Dedifferentiated amniotic fluid mesenchymal stem cell (primary cell): ENCODE data around the gene GART.

Experiments used
- DNase-seq: peaks from one replicate; pipeline ENCODE4 v3.0.0-alpha.2; 2016; ENCODE audit errors: extremely low spot score

The GART gene

DNA sequence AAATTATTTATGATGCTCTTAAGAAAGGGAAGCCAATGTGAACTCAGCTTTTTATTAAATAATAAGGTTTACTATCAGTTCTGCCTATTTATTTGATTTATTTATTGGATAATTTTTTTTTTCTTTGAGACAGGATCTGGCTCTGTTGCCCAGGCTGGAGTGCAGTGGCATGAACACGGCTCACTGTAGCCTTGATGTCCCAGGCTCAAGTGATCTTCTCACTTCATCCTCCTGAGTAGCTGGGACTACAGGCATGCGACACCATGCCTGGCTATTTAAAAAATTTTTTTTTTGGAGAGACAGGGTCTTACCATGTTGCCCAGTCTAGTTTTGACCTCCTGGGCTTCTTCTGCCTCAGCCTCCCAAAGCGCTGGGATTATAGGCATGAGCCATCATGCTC lies 29.4 kb downstream of the GART start:
- no peak for DNase-seq

DNA sequence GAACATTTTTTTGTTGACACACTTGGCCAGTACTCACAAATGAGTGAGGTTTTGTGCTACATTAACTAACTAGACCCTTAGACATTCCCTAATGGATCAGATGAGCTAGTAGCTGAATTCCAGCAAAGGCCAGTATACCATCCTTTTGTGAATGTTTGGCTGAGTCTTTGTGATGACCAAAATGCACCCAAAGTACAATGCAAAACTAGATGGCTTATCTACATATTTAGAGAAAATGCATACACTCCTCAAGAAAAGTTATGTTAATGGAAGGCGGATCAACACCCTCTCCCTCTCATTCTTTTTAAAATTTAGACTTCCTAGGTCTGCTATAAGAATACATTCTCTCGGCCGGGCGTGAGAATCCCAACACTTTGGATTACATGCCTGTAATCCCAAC lies 30.3 kb downstream of the GART start:
- DNase-seq: no peak

DNA sequence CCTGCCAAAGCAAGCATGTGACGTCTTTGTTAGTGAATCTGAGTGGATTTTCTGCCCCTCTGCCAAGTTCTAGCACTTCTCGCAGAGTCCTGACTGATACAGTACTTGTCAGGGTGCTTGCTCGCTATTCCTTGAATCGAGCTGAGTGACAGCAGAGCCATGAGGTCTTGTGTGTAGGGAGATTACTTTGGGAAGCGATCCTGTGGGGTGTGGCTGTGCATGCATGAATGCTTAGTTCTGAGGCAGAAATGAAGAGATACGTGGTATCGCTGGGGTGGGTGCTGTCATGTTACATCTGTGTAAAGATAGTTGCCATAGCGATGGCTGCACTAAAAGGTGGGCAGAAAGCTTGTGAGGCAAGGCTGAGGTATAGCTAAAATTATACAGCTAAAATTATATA lies 31.1 kb downstream of the GART start:
- no peak for DNase-seq

DNA sequence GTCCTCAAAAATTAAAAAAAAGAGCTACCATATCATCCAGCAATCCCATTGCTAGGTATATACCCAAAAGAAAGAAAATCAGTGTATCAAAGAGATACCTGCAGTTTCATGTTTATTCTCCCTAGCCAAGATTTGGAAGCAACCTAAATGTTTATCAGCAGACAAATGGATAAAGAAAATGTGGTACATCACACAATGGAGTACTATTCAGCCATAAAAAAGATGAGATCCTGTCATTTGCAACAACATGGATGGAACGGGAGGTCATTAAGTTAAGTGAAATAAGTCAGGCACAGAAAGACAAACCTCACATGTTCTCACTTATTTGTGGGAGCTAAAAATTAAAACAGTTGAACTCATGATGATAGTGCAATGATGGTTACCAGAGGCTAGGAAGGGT lies 34.9 kb downstream of the GART start:
- peak; percentile 9 for DNase-seq

DNA sequence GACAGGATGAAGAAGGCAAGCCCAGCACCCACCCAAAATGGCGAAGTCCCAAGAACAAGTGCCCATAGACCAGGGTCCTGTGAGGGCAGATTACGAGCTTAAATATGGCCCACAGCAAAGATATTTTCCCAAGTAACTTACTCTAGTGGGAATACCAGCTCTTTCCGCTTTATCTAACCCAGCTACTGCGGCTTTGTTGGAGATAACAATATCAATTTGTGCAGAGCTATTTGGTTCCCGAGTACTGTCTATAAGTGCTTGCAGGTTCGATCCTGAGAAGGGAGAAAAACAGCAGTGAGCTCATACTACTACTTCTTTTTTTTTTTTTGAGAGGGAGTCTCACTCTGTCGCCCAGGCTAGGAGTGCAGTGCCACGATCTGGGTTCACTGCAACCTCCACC lies 36.1 kb downstream of the GART start:
- peak; percentile 5 for DNase-seq

DNA sequence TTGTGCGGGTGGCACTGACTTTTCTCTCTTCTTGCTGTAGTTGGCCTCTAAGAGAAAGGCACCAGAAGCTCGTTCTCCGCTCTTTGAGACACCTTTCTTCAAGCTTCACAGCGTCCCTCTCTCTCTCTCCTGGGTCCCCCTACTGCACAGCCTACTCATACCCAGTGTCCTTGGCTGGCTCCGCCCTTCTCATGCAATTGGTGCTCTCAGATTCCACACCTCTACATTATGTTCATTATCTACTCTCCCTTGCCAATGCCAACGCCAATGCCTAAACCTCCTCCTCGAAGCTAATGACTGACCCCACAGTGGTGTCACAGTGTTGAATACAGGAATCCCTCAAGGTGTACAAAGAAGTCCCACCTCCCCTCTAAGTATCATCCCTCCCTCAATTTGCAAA lies 45.6 kb downstream of the GART start:
- DNase-seq: peak; percentile 4

DNA sequence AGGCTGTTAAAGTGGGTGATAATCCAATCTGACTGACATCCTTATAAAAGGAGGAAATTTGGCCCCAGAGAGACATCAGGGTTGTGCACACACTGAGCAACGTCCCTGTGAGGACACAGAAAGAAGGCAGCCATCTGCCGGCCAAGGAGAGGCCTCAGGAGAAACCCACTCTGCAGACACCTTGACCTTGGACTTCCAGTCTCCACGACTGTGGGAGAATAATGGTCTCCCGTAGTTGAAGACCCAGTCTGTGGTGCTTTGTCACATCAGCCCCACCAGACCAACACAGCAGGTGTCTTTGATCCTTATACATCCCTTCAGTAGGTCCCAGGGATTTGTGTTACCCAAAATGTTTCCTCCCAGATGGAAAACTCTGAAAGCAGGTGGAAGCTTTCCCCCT lies 46.2 kb downstream of the GART start:
- DNase-seq: peak; percentile 4

DNA sequence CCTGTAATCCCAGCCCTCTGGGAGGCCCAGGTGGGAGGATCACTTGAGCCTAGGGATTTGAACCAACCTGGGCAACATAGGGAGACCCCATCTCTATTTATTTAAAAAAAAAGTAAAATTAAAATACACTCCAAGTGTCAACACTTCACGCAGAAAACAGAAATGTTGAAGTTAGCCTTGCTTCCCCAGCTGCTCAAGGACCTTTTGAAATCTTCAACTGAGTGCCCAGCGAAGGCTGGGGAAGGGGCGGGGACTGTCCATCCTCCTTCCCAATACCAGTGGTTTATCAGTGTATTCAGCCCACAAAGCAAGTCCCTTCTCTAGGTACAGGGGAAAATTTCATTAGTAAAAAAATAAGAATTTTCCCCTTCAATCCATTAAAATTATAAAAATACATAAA lies 48.2 kb downstream of the GART start:
- DNase-seq: peak; percentile 9

DNA sequence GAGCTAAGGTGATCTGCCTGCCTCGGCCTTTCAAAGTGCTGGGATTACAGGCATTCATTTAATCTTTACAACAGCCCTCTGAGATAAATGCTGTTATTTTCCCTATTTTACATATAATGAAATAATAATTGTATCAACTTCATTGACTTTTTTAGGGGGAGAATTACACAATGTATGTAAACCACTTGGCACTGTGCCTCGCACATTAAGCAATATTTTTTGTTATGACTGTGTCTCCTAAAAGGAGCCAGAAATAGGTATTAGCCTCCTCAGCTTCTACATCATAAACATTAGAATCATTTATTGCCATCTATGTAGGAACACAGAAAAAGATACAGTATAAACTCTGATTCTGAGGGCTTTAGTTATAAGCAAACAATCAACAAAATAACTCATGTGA lies 49.3 kb downstream of the GART start:
- peak; percentile 4 for DNase-seq

DNA sequence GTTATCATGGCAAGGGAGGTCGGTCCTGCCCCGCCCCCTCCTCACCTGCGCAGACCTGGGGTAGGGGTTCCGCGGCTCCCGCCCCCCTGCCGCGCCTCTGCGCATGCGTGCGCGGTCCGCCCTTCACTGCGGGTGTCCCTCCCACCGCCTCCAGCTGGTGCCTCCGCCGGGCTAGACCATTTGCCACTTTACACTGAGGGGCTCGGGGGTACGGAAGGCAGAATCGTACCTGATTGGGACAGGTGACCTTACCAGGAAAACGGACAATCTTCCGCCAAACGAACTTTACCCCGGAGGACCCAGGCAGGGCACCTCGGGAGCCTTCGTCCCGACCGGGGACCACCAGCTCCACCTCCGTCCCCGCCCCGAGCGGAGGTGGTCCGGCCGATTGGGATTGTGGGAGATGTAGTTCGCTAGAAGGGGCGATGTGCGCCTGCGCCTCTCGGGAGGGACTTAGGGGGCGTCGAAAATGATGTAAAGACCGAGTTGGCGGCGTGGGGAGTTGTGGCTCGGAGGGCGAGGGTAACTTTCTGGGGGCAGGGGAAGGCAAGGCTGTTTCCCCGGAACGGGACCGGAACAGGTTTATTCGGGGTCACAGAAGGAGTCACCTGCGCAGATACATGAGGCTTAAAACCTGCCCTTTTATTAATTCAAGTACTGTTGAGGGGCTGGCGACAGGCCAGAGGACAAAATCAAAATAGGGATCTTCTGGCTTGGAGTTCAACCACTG lies 50.4 kb downstream of the GART start, which contains the start of gene DNAJC28:
Gene DNAJC28 (minus strand): TSS at position 344 of the 730 bp plus-strand sequence. CDS start 2,323 bp downstream, outside the sequence.
- DNase-seq: peak; percentile 91

DNA sequence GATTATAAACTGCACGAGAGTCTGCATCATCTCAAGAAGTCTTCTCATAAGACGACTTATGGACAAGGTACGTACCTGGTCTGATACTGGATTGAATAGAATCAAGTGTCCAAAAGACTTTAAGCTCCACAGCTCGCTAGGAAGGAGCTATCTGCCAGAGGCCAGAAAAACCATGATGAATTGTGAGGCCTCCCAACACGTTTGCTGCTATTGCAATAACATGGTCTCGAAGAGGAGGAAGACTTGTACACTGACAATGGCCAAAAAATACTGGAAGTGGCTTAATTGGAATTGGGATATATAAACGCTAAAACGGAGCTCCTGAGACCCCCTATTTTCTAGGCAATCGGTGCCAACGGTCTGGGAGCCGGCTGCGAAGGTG lies 50.9 kb downstream of the GART start:
- peak; percentile 14 for DNase-seq

DNA sequence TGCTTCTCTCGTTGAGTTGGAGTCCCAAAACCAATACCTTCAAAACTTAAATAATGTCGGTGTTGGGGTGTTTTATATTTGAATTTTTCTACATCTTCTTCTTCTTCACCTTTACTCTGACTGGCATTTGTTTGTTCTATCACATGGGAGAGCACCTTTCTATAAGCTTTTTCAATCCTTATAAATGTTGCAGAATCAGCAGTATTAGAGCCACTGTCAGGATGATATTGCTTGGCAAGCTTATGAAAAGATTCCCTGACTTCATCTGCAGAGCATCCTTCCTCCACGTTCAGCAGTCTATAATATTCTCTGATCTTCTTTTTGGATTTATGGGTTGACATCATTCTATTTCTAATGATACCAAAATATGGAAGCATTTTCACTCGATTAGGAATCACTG lies 53.0 kb downstream of the GART start:
- DNase-seq: peak; percentile 5

DNA sequence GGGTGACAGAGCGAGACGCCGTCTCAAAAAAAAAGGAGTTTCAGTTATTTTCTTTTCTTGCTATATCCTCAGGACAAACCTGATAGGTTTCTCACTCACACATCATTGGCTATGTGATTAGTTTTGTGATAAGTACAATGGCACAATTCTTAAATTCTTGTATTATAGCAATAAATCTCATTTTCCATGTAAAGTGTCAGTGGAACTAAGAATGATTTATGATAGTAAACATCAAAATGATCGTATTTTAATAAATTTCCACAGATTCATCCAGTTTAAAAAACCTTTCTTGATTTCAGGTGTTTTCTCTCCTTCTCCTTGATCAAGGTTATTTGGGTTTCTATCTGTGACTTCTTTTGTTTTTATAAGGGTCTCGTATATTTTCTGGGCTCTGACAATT lies 53.9 kb downstream of the GART start:
- peak; percentile 7 for DNase-seq

DNA sequence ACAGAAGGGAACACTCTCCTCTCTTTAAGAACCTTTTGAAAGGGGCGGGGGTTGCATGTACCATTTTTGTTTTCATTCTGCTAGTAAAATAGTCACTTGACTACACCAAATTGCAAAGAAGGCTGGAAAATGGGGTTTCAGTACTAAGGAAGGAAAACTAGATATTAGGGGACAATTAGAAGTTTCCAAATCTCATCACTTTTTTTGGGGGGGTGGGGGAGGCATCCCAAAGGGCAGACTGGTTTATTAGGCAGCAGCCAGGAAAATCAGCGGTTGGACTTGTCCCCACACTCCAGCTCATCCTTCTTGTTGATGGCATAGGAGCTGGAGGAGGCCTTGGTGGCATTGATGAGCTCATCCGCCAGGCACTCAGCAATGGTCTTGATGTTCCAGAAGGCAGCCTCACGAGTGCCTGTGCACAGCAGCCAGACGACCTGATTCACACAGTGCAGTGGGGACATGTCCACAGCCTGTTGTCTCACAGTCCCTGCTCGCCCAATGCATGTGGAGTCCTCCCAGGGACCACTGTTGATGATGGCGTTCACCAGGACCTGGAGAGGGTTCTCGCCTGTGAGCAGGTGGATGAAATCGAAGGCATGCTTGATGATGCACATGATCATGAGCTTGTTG lies 60.5 kb downstream of the GART start:
- peak; percentile 12 for DNase-seq

DNA sequence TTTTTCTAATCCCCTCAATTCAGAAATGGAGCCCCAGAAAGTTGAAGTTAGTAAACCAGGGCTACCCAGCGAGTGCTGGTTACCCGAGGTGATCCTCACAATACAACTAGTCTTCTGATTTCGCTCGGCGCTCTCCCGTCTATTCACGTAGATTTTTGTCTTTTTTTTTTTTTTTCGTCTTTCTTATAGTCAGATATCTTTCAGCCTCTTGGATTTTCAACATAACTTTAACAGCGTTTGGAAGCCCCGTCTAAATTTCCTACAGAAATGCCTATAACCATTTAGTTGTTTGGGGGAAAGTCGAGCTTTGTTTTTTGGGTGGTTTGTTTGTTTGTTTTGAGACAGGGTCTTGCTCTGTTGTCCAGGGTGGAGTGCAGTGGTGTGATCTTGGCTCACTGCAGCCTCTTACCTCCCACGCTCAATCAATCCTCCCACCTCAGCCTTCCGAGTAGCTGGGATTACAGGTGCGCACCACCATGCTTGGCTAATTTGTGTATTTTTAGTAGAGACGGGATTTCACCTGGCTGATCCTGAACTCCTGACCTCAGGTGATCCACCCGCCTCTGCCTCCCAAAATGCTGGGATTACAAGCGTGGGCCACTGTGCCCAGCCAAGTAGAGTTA lies 61.3 kb downstream of the GART start:
- DNase-seq: no peak

DNA sequence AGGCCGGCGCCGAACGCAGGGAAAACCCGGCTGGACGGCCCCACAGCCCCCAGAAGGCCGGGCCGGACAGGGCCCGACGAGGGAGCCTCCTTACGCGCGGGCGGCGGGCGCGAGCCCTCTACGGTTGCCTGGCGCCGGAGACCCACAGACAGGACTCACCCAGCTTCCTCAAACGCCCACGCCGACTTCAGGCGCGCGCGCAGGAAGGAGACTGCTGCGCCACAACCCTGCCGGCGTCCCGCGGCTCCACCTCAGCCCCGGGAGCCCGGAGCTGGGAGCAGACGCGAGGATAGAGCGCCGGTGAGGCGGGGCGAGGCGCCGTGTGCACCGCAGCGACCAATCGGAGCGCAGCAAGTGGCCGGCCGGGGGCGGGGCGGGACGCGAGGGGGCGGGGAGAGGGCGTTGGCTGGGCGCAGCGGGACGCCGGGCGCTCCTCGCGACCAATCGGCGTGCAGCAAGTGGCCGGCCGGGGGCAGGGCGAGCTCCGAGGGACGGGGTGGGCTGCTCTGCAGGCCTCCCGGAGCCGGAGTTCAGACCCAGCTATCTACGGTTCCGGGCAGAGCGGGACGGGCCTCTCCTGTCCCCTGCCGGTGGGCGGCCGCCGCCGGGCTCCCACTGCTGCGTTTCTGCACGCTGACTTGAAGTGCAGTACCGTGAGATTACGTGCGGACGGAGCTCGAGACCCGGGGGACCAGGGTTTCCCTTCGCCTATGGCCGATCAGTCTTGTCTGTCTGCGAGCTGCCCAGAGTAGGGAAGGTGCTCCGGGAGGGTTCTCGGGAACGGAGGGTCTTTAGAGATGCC lies 62.0 kb downstream of the GART start, which contains the start of gene TMEM50B:
Gene TMEM50B (minus strand): TSS at position 296 of the 802 bp plus-strand sequence. CDS start 11,089 bp downstream, outside the sequence.
- peak; percentile 93 for DNase-seq

DNA sequence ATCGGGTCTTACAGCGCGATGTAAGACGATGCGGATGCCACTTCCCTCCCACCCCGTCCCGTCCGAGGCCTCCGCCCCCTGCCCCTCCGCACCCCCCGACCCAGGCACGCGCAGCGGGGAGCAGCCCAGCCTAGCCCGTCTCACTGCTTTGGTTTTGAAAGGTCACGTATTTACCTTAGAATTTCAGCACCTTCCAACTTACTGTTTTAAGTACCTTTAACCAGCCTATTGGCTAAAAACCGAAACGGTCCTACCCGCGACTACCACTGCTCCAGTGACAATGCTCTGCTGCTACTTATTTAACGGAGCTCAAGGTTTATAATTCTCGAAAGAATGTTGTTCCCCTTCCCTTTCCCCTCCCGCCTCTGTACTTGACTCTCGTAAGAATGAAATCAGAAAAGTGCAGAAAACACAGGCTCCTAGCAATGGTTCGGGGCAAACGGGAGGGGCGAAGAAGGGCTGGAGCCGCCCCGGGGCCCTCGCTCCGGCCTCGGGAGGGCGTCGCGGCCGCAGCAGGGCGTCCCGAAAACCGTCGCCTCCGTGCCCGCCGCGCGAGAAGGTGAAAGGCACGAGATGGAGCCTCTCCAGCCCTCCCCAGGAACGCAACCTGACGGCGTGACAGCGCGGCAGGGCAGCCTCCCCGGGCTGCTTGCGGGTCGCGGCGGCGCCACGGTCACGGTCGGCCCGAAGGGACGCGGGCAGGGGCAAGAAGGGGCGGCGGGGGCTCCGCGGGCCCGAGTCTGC lies 62.8 kb downstream of the GART start:
- no peak for DNase-seq

DNA sequence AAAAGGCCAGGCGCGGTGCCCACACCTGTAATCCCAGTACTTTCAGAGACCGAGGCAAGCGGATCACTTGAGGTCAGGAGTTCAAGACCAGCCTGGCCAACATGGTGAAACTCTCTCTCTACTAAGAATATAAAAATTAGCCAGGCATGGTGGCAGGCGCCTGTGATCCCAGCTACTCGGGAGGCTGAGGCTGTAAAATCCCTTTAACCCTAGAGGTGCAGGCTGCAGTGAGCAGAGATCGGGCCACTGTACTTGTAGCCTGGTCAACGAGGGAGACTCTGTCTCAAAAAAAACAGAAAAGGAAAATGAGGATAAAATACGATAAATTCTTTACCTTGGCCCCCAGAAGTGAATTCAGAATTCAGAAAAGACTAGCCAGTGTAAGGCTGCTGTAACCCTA lies 63.7 kb downstream of the GART start:
- DNase-seq: no peak

DNA sequence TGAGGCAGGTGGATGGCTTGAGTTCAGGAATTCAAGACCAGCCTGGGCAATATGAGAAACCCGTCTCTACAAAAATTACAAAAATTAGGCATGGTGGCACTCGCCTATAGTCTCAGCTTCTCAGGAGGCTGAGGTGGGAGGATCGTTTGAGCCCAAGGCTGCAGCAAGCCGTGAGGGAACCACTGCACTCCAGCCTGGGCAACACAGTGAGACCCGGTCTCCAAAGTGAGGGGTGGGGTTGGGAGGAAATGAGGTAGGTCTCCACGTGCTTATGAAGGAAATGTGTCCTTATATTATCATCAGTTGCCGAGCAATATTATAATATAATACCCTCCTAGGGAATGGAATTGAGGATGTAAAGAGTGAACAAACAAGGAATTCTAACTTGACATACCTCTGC lies 64.9 kb downstream of the GART start:
- no peak for DNase-seq

DNA sequence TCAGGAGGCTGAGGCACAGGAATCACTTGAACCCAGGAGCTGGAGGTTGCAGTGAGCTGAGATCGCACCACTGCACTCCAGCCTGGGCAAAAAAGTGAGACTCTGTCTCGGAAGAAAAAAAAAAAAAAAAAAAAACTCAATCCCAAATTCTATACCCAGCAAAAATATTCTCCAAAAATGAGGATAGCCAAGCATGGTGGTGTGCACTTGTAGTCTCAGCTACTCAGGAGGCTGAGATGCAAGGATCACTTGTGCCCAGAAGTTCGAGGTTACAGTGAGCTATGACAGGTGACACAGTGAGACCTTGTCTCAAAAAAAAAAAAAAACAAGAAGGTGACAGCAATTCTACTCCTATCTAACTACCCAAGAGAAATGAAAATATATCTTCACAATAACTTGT lies 68.6 kb downstream of the GART start:
- DNase-seq: no peak

DNA sequence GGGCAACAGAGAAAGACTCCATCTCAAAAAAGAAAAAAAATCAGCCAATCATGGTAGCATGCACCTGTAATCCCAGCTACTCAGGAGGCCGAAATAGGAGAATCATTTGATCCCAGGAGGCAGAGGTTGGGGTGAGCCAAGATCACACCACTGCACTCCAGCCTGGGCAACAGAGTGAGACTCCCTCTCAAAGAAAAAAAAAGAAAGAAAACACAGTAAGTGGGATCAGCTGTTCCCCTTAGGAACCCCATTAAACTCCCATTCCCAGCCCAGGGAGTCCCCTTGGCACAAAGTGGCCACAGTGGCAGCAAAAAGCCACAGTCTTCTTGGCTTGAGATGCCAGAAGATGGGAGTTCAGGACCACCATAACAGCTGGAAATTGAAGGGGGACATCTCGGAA lies 71.2 kb downstream of the GART start:
- DNase-seq: no peak
